ENCODE data around the gene ZNF597. TPM values are rescaled to one million over a fixed set of nuclear protein-coding genes. Genes with fewer than 3 reads are reported as not detected.

The ZNF597 gene
- total and polyA plus RNA-seq, 2 donors (not counting 1 experiment from before 2014, with no cell fraction given) = 1.6 to 2.0 TPM

- no peak overlapping the region for H3K4me2 ChIP-seq (ENCODE audit: extremely low read depth, insufficient read depth, low read length)
- DNase-seq (ENCODE audit: low read depth in 2 of 2) = peak in 1 of 2 donors; percentile 3
- H3K4me1 ChIP-seq (ENCODE audit: control insufficient read depth, extremely low read depth, insufficient read depth, low read length) = no peaks in the 10 kb centered on the region
- no peak for TF ChIP-seq CTCF (conservative IDR thresholded peaks at IDR 0.05 in 1 of 2, IDR thresholded peaks at IDR 0.05 in 1 of 2; ENCODE audit: low read depth in 1 of 2, low read length in 2 of 2)
- no peak for TF ChIP-seq EZH2 (IDR thresholded peaks at IDR 0.05; ENCODE audit: low read length, missing control alignments)
- no peak overlapping the region for H3K4me3 ChIP-seq (replicated peaks in 1 of 4; ENCODE audit: control extremely low read depth in 1 of 4, insufficient read depth in 1 of 4, low read depth in 3 of 4, low read length in 4 of 4)
- H3K9ac ChIP-seq (ENCODE audit: insufficient read depth, low read length) = no peak overlapping the region
- H4K20me1 ChIP-seq (ENCODE audit: control insufficient read depth, extremely low read depth, insufficient read depth, low read length) = no peaks in the 10 kb centered on the region
- H3K27ac ChIP-seq (ENCODE audit: insufficient read depth, low read length) = no peak overlapping the region
- peaks cover under 1% of the 10 kb centered on the region for H3K9me3 ChIP-seq (ENCODE audit: control insufficient read depth, insufficient read depth, low read depth, low read length)
- no peaks in the 10 kb centered on the region for H3K36me3 ChIP-seq (ENCODE audit: control insufficient read depth, insufficient read depth, low read length)
- H3K27me3 ChIP-seq (ENCODE audit: control insufficient read depth, insufficient read depth, low read length) = no peaks in the 10 kb centered on the region
- H2AFZ ChIP-seq (ENCODE audit: low read length) = no peak overlapping the region
- no peaks in the 10 kb centered on the region for H3K79me2 ChIP-seq (ENCODE audit: control insufficient read depth, insufficient read depth, low read length)
These were observed 29.4 kb downstream of the ZNF597 start for GRCh38 chr16:3413730-3414379.

- Histone ChIP-seq H3K27me3 (ENCODE audit: control insufficient read depth, insufficient read depth, low read length) (no peaks in the 10 kb centered on the region), H3K9ac (ENCODE audit: insufficient read depth, low read length) (no peak overlapping the region), H4K20me1 (ENCODE audit: control insufficient read depth, extremely low read depth, insufficient read depth, low read length) (no peaks in the 10 kb centered on the region), H3K4me1 (ENCODE audit: control insufficient read depth, extremely low read depth, insufficient read depth, low read length) (no peaks in the 10 kb centered on the region), H3K4me3 (replicated peaks in 1 of 4; ENCODE audit: control extremely low read depth in 1 of 4, insufficient read depth in 1 of 4, low read depth in 3 of 4, low read length in 4 of 4) (no peak overlapping the region), H3K9me3 (ENCODE audit: control insufficient read depth, insufficient read depth, low read depth, low read length) (peaks cover 9% of the 10 kb centered on the region), H2AFZ (ENCODE audit: low read length) (no peak overlapping the region), H3K36me3 (ENCODE audit: control insufficient read depth, insufficient read depth, low read length) (peaks cover 13% of the 10 kb centered on the region), H3K4me2 (ENCODE audit: extremely low read depth, insufficient read depth, low read length) (no peak overlapping the region), H3K27ac (ENCODE audit: insufficient read depth, low read length) (no peak overlapping the region), H3K79me2 (ENCODE audit: control insufficient read depth, insufficient read depth, low read length) (no peaks in the 10 kb centered on the region)
- TF ChIP-seq EZH2 (IDR thresholded peaks at IDR 0.05; ENCODE audit: low read length, missing control alignments) (no peak), CTCF (conservative IDR thresholded peaks at IDR 0.05 in 1 of 2, IDR thresholded peaks at IDR 0.05 in 1 of 2; ENCODE audit: low read depth in 1 of 2, low read length in 2 of 2) (no peak)
- DNase-seq (ENCODE audit: low read depth in 2 of 2) = no peak
These were observed 34.6 kb downstream of the ZNF597 start for GRCh38 chr16:3408561-3409197.

GRCh38 chr16:3401719-3402397, 41.4 kb downstream of the ZNF597 start:
- H3K27ac ChIP-seq (ENCODE audit: insufficient read depth, low read length) = peak overlapping the region; percentile 68
- H3K9me3 ChIP-seq (ENCODE audit: control insufficient read depth, insufficient read depth, low read depth, low read length) = no peaks in the 10 kb centered on the region
- peak overlapping the region; percentile 86 for H2AFZ ChIP-seq (ENCODE audit: low read length)
- H3K27me3 ChIP-seq (ENCODE audit: control insufficient read depth, insufficient read depth, low read length) = no peaks in the 10 kb centered on the region
- H3K4me1 ChIP-seq (ENCODE audit: control insufficient read depth, extremely low read depth, insufficient read depth, low read length) = peaks cover 2% of the 10 kb centered on the region
- DNase-seq (ENCODE audit: low read depth in 2 of 2) = peak; percentile 6 to 40
- peak overlapping the region; percentile 88 for H3K4me2 ChIP-seq (ENCODE audit: extremely low read depth, insufficient read depth, low read length)
- TF ChIP-seq CTCF (conservative IDR thresholded peaks at IDR 0.05 in 1 of 2, IDR thresholded peaks at IDR 0.05 in 1 of 2; ENCODE audit: low read depth in 1 of 2, low read length in 2 of 2) = no peak
- TF ChIP-seq EZH2 (IDR thresholded peaks at IDR 0.05; ENCODE audit: low read length, missing control alignments) = no peak
- H3K36me3 ChIP-seq (ENCODE audit: control insufficient read depth, insufficient read depth, low read length) = peaks cover 9% of the 10 kb centered on the region
- H3K9ac ChIP-seq (ENCODE audit: insufficient read depth, low read length) = peak overlapping the region; percentile 78
- peak overlapping the region; percentile 90 to 100 (median 92) for H3K4me3 ChIP-seq (replicated peaks in 1 of 4; ENCODE audit: control extremely low read depth in 1 of 4, insufficient read depth in 1 of 4, low read depth in 3 of 4, low read length in 4 of 4)
- H4K20me1 ChIP-seq (ENCODE audit: control insufficient read depth, extremely low read depth, insufficient read depth, low read length) = no peaks in the 10 kb centered on the region
- H3K79me2 ChIP-seq (ENCODE audit: control insufficient read depth, insufficient read depth, low read length) = peaks cover 12% of the 10 kb centered on the region

All from fibroblast of lung (primary cell).